ENCODE measurements around the gene TUFT1. TPM values are rescaled to one million over a fixed set of nuclear protein-coding genes. Genes with fewer than 3 reads are reported as not detected.

TUFT1 gene
- total and polyA plus RNA-seq, 2 donors (not counting 1 experiment from before 2014, with no cell fraction given) = 0.82 to 2.2 TPM

DNA sequence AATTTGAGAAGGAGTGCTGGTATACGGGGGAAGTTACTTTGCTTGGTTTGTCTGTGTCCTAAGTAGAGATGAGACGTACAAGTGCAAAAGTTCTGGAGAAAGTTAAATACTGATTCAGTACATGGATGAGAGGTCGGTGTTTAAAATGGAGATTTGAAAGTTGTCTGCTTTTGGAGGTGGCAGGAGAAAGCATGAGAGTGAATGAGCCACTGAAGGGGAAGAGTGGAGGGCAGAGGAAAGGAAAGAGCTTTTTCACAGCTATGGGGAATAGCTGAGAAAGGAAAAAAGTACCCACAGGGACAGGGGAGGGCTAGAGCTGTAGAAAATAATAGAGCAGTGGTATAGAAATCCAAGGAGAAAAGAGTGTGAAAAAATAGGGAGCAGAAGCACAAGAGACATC is 47.1 kb upstream of the TUFT1 start:
- H3K4me1 Mint-ChIP-seq = no peaks in the 10 kb centered on the region
- Histone ChIP-seq H3K27me3 (replicated peaks in 1 of 4; ENCODE audit: control extremely low read depth in 1 of 4, control insufficient read depth in 3 of 4, insufficient read depth in 4 of 4, low read length in 3 of 4) (no peaks in the 10 kb centered on the region), H3K9ac (ENCODE audit: low read length) (no peak overlapping the region), H3K4me3 (ENCODE audit: control extremely low read depth in 1 of 5, extremely low read depth in 1 of 5, insufficient read depth in 1 of 5, low read depth in 2 of 5, low read length in 4 of 5) (no peak overlapping the region), H3K4me1 (ENCODE audit: control insufficient read depth in 2 of 2, insufficient read depth in 2 of 2, low read length in 2 of 2) (no peaks in the 10 kb centered on the region), H4K20me1 (ENCODE audit: control insufficient read depth, insufficient read depth, low read length, poor library complexity, severe bottlenecking) (no peaks in the 10 kb centered on the region), H2AFZ (ENCODE audit: insufficient read depth, low read depth, low read length, poor library complexity, severe bottlenecking) (no peak overlapping the region), H3K36me3 (replicated peaks in 1 of 2; ENCODE audit: control extremely low read depth in 1 of 2, control insufficient read depth in 1 of 2, extremely low read depth in 1 of 2, insufficient read depth in 2 of 2, low read length in 1 of 2) (no peaks in the 10 kb centered on the region), H3K27ac (ENCODE audit: low read length in 2 of 2) (no peak overlapping the region), H3K79me2 (ENCODE audit: control insufficient read depth, insufficient read depth, low read length) (no peaks in the 10 kb centered on the region), H3K9me3 (ENCODE audit: control extremely low read depth in 1 of 3, control insufficient read depth in 2 of 3, insufficient read depth in 1 of 3, low read length in 2 of 3) (no peaks in the 10 kb centered on the region), H3K4me2 (replicated peaks; ENCODE audit: low read depth, low read length, poor library complexity, severe bottlenecking) (no peak overlapping the region)
- intact Hi-C loops (cut with micrococcal nuclease) = no loop called here
- DNase-seq = no peak
- H3K9me3 Mint-ChIP-seq (ENCODE audit: insufficient read depth) = no peaks in the 10 kb centered on the region
- no peak for TF ChIP-seq EZH2 (IDR thresholded peaks at IDR 0.05; ENCODE audit: borderline replicate concordance, insufficient read depth, low read depth, low read length, poor library complexity, severe bottlenecking)
- TF ChIP-seq, protein P1, sequence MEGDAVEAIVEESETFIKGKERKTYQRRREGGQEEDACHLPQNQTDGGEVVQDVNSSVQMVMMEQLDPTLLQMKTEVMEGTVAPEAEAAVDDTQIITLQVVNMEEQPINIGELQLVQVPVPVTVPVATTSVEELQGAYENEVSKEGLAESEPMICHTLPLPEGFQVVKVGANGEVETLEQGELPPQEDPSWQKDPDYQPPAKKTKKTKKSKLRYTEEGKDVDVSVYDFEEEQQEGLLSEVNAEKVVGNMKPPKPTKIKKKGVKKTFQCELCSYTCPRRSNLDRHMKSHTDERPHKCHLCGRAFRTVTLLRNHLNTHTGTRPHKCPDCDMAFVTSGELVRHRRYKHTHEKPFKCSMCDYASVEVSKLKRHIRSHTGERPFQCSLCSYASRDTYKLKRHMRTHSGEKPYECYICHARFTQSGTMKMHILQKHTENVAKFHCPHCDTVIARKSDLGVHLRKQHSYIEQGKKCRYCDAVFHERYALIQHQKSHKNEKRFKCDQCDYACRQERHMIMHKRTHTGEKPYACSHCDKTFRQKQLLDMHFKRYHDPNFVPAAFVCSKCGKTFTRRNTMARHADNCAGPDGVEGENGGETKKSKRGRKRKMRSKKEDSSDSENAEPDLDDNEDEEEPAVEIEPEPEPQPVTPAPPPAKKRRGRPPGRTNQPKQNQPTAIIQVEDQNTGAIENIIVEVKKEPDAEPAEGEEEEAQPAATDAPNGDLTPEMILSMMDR (IDR thresholded peaks at IDR 0.05) = no peak
- no peak overlapping the region for H3K27ac Mint-ChIP-seq
- ChIA-PET POLR2A (no interaction called here), CTCF (no interaction called here)
- WGBS (ENCODE audit: insufficient coverage) = 98% methylated on average over 3 of the region's 3 CpGs
- no peak for ATAC-seq (ENCODE audit: low read depth)
- H3K4me3 Mint-ChIP-seq = no peak overlapping the region
- H3K27me3 Mint-ChIP-seq = peaks cover 8% of the 10 kb centered on the region

DNA sequence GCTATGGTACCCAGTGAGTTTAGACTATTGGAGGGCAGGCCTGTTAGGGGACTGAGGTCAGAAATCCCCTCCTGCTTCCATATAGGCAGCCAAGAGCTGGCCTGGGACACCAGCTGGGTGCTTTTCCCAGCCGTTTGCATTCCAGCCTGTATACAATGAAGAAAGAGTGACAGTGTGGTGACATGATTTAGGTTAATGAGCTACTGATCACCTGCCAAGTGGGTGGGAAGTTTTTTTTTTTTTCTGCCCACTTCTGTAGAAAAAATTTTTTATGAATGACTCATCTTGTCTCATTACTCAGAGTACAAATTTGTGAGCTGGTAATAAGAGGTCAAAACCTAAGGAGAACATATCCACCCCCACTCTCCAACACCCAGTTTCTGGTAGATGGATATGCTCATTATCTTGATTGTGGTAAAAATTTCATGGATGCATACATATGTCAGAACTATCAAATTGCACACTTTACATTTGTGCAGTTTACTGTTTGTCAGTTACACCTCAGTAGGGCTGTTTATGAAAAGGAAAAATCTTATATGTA is 45.3 kb upstream of the TUFT1 start:
- no peak overlapping the region for H3K4me3 Mint-ChIP-seq
- Histone ChIP-seq H2AFZ (ENCODE audit: insufficient read depth, low read depth, low read length, poor library complexity, severe bottlenecking) (no peak overlapping the region), H3K9ac (ENCODE audit: low read length) (no peak overlapping the region), H3K4me3 (ENCODE audit: control extremely low read depth in 1 of 5, extremely low read depth in 1 of 5, insufficient read depth in 1 of 5, low read depth in 2 of 5, low read length in 4 of 5) (no peak overlapping the region), H3K27ac (ENCODE audit: low read length in 2 of 2) (no peak overlapping the region), H3K36me3 (replicated peaks in 1 of 2; ENCODE audit: control extremely low read depth in 1 of 2, control insufficient read depth in 1 of 2, extremely low read depth in 1 of 2, insufficient read depth in 2 of 2, low read length in 1 of 2) (no peaks in the 10 kb centered on the region), H3K79me2 (ENCODE audit: control insufficient read depth, insufficient read depth, low read length) (no peaks in the 10 kb centered on the region), H4K20me1 (ENCODE audit: control insufficient read depth, insufficient read depth, low read length, poor library complexity, severe bottlenecking) (no peaks in the 10 kb centered on the region), H3K9me3 (ENCODE audit: control extremely low read depth in 1 of 3, control insufficient read depth in 2 of 3, insufficient read depth in 1 of 3, low read length in 2 of 3) (no peaks in the 10 kb centered on the region), H3K4me1 (ENCODE audit: control insufficient read depth in 2 of 2, insufficient read depth in 2 of 2, low read length in 2 of 2) (no peaks in the 10 kb centered on the region), H3K27me3 (replicated peaks in 1 of 4; ENCODE audit: control extremely low read depth in 1 of 4, control insufficient read depth in 3 of 4, insufficient read depth in 4 of 4, low read length in 3 of 4) (no peaks in the 10 kb centered on the region), H3K4me2 (replicated peaks; ENCODE audit: low read depth, low read length, poor library complexity, severe bottlenecking) (no peak overlapping the region)
- H3K27me3 Mint-ChIP-seq = peaks cover 8% of the 10 kb centered on the region
- H3K4me1 Mint-ChIP-seq = no peaks in the 10 kb centered on the region
- DNase-seq (no peak), ATAC-seq (ENCODE audit: low read depth) (no peak)
- no peak for TF ChIP-seq EZH2 (IDR thresholded peaks at IDR 0.05; ENCODE audit: borderline replicate concordance, insufficient read depth, low read depth, low read length, poor library complexity, severe bottlenecking)
- TF ChIP-seq, protein P1 (IDR thresholded peaks at IDR 0.05) = no peak
- CTCF ChIA-PET = no interaction called here
- intact Hi-C loops (cut with micrococcal nuclease) = no loop called here
- no CpG with 5 or more reads among the region's 1 CpG for WGBS (ENCODE audit: insufficient coverage)
- H3K27ac Mint-ChIP-seq = no peak overlapping the region
- POLR2A ChIA-PET = no interaction called here
- no peaks in the 10 kb centered on the region for H3K9me3 Mint-ChIP-seq (ENCODE audit: insufficient read depth)

Measured in B cell (primary cell).